GM21825 (cell line): Measurements from ENCODE around the gene TOR4A.
"Not testable (repeated sequence)": the region's sequence is repeated elsewhere in the genome, so short reads cannot be mapped to it uniquely, and the experiment has no call there.

Experiments used
- ATAC-seq: cut with Tn5 transposase; IDR thresholded peaks from one replicate; pipeline ENCODE4 v1.9.1; 2021; ENCODE audit warnings: mild to moderate bottlenecking, moderate library complexity; ENCODE audit not compliant: unreplicated experiment

TOR4A gene

GRCh38 chr9:137315581-137316011 is 38.1 kb downstream of the TOR4A start:
- no peak for ATAC-seq

- no peak for ATAC-seq
These were observed 38.8 kb downstream of the TOR4A start for GRCh38 chr9:137316012-137316981.

GRCh38 chr9:137317021-137317717 is 39.6 kb downstream of the TOR4A start:
- ATAC-seq = no peak

- ATAC-seq = no peak
These were observed 40.4 kb downstream of the TOR4A start for GRCh38 chr9:137317718-137318511.

- no peak for ATAC-seq
These were observed 41.1 kb downstream of the TOR4A start for GRCh38 chr9:137318602-137319001.

GRCh38 chr9:137319011-137319738 is 41.6 kb downstream of the TOR4A start:
- ATAC-seq = no peak

GRCh38 chr9:137319739-137320551 is 42.4 kb downstream of the TOR4A start:
- no peak for ATAC-seq

- ATAC-seq = no peak
These were observed 43.2 kb downstream of the TOR4A start for GRCh38 chr9:137320555-137321384.

GRCh38 chr9:137321726-137322361 is 44.3 kb downstream of the TOR4A start:
- ATAC-seq = no peak

- no peak for ATAC-seq
These were observed 46.2 kb downstream of the TOR4A start for GRCh38 chr9:137323531-137324331.

GRCh38 chr9:137325124-137325523 is 47.6 kb downstream of the TOR4A start:
- ATAC-seq = no peak

GRCh38 chr9:137325799-137326198 is 48.3 kb downstream of the TOR4A start:
- ATAC-seq = no peak

- ATAC-seq = peak; percentile 69
These were observed 49.0 kb downstream of the TOR4A start for GRCh38 chr9:137326445-137327065.

GRCh38 chr9:137327641-137328550 is 50.4 kb downstream of the TOR4A start:
- ATAC-seq = not testable (repeated sequence)

- ATAC-seq = not testable (repeated sequence)
These were observed 52.1 kb downstream of the TOR4A start for GRCh38 chr9:137329590-137329989.

GRCh38 chr9:137330689-137331088 is 53.2 kb downstream of the TOR4A start:
- ATAC-seq = no peak
